ENCODE measurements around the gene MORN3. TPM values are rescaled to one million over a fixed set of nuclear protein-coding genes. Genes with fewer than 3 reads are reported as not detected.
A peak's percentile ranks its signal among the peaks of the same experiment; 100 is the strongest.
"Not testable (repeated sequence)": the region's sequence is repeated elsewhere in the genome, so short reads cannot be mapped to it uniquely, and the experiment has no call there.

Gene MORN3
- 0.76 and 1.2 TPM in 2 replicates for total RNA-seq (2022)
- percentile 29 among the genes with signal in this experiment for Bru-seq, nascent RNA
- BruChase-seq, experiment 1, labeled RNA remaining after a 6-hour chase, result percentile 27 among the genes with signal in this experiment
- percentile 26 among the genes with signal in this experiment for BruChase-seq, experiment 2, labeled RNA remaining after a 2-hour chase
- long read RNA-seq, partial matches to known transcripts, result 0 of 1 reads
- long read RNA-seq, other reads (novel, unspliced or antisense), result 1 of 1 reads

GRCh38 chr12:121669521-121669900 lies at the start of gene MORN3:
TSS of gene MORN3 (minus strand) at chr12:121669654. CDS start at chr12:121669483, 171 bp downstream.
- Mint-ChIP-seq H3K4me1 (ENCODE audit: low read depth, unreplicated experiment) (peaks cover 25% of the 10 kb centered on the region), H3K27me3 (ENCODE audit: unreplicated experiment) (no peaks in the 10 kb centered on the region), H3K27ac (ENCODE audit: unreplicated experiment) (no peak within 1 kb of the TSS), H3K4me3 (ENCODE audit: low read depth, unreplicated experiment) (no peak within 1 kb of the TSS), H3K9me3 (ENCODE audit: low read depth, unreplicated experiment) (no peaks in the 10 kb centered on the region), H3K36me3 (ENCODE audit: insufficient read depth, unreplicated experiment) (peaks cover 24% of the 10 kb centered on the region)
- CTCF ChIA-PET, result interaction anchor here (1.3 to 3.6 kb wide), 3 partner anchors 17 to 117 kb away, joined by 6 to 139 read pairs (median 17); partner anchors contain the start of gene ORAI1
- TF ChIP-seq, protein P1, sequence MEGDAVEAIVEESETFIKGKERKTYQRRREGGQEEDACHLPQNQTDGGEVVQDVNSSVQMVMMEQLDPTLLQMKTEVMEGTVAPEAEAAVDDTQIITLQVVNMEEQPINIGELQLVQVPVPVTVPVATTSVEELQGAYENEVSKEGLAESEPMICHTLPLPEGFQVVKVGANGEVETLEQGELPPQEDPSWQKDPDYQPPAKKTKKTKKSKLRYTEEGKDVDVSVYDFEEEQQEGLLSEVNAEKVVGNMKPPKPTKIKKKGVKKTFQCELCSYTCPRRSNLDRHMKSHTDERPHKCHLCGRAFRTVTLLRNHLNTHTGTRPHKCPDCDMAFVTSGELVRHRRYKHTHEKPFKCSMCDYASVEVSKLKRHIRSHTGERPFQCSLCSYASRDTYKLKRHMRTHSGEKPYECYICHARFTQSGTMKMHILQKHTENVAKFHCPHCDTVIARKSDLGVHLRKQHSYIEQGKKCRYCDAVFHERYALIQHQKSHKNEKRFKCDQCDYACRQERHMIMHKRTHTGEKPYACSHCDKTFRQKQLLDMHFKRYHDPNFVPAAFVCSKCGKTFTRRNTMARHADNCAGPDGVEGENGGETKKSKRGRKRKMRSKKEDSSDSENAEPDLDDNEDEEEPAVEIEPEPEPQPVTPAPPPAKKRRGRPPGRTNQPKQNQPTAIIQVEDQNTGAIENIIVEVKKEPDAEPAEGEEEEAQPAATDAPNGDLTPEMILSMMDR (IDR thresholded peaks at IDR 0.05; ENCODE audit: unreplicated experiment), result no peak
- intact Hi-C loops (cut with micrococcal nuclease; ENCODE audit: unreplicated experiment), result no loop called here
- BruUV-seq (replicated peaks), result no TSS peak
- DNase-seq, result no peak

- Mint-ChIP-seq H3K9me3 (ENCODE audit: low read depth, unreplicated experiment) (no peaks in the 10 kb centered on the region), H3K27ac (ENCODE audit: unreplicated experiment) (no peak overlapping the region), H3K4me1 (ENCODE audit: low read depth, unreplicated experiment) (peaks cover 12% of the 10 kb centered on the region), H3K36me3 (ENCODE audit: insufficient read depth, unreplicated experiment) (peaks cover 1% of the 10 kb centered on the region), H3K27me3 (ENCODE audit: unreplicated experiment) (no peaks in the 10 kb centered on the region), H3K4me3 (ENCODE audit: low read depth, unreplicated experiment) (no peak overlapping the region)
- TF ChIP-seq, protein P1 (IDR thresholded peaks at IDR 0.05; ENCODE audit: unreplicated experiment), result no peak
- BruUV-seq (replicated peaks), result no TSS peak
- intact Hi-C loops (cut with micrococcal nuclease; ENCODE audit: unreplicated experiment), result no loop called here
- DNase-seq, result no peak
- CTCF ChIA-PET, result no interaction called here
These were observed 49.3 kb upstream of the MORN3 start for GRCh38 chr12:121718653-121719239.

GRCh38 chr12:121717041-121717699 lies 47.7 kb upstream of the MORN3 start:
- intact Hi-C loops (cut with micrococcal nuclease; ENCODE audit: unreplicated experiment), result no loop called here
- Mint-ChIP-seq H3K36me3 (ENCODE audit: insufficient read depth, unreplicated experiment) (peaks cover 17% of the 10 kb centered on the region), H3K4me1 (ENCODE audit: low read depth, unreplicated experiment) (peaks cover 17% of the 10 kb centered on the region), H3K4me3 (ENCODE audit: low read depth, unreplicated experiment) (no peak overlapping the region), H3K9me3 (ENCODE audit: low read depth, unreplicated experiment) (no peaks in the 10 kb centered on the region), H3K27ac (ENCODE audit: unreplicated experiment) (no peak overlapping the region), H3K27me3 (ENCODE audit: unreplicated experiment) (no peaks in the 10 kb centered on the region)
- TF ChIP-seq, protein P1 (IDR thresholded peaks at IDR 0.05; ENCODE audit: unreplicated experiment), result no peak
- no TSS peak for BruUV-seq (replicated peaks)
- peak; percentile 15 for DNase-seq
- CTCF ChIA-PET, result interaction anchor here (0.5 to 0.9 kb wide), 2 partner anchors 11 to 49 kb away, joined by 3 to 6 read pairs; no protein-coding TSS in a partner anchor

- peaks cover 24% of the 10 kb centered on the region for H3K36me3 Mint-ChIP-seq (ENCODE audit: insufficient read depth, unreplicated experiment)
- no peak overlapping the region for H3K4me3 Mint-ChIP-seq (ENCODE audit: low read depth, unreplicated experiment)
These were observed 46.5 kb upstream of the MORN3 start for GRCh38 chr12:121715862-121716435.

DNA sequence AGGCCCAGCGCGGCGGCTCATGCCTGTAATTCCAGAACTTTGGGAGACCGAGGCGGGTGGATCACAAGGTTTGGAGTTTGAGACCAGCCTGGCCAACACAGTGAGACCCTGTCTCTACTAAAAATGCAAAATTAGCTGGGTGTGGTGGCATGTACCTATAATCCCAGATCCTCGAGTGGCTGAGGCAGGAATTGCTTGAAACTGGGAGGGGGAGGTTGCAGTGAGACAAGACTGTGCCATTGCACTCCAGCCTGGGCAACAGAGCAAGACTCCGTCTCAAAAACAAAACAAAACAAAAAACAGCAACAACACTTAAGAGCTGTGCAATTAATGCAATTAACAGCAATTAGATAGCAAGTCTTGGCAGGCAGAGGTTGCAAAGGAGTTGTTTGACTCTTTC lies 45.6 kb upstream of the MORN3 start:
- H3K9me3 Mint-ChIP-seq (ENCODE audit: low read depth, unreplicated experiment); H3K27ac Mint-ChIP-seq (ENCODE audit: unreplicated experiment); DNase-seq; H3K4me3 Mint-ChIP-seq (ENCODE audit: low read depth, unreplicated experiment); H3K27me3 Mint-ChIP-seq (ENCODE audit: unreplicated experiment); intact Hi-C loops (cut with micrococcal nuclease; ENCODE audit: unreplicated experiment): not testable (repeated sequence)
- peaks cover 25% of the 10 kb centered on the region for H3K36me3 Mint-ChIP-seq (ENCODE audit: insufficient read depth, unreplicated experiment)
- CTCF ChIA-PET, result interaction anchor here (0.6 kb wide), 1 partner anchor 63 kb away, joined by 9 read pairs; no protein-coding TSS in a partner anchor
- BruUV-seq (replicated peaks), result TSS peak; percentile 14
- H3K4me1 Mint-ChIP-seq (ENCODE audit: low read depth, unreplicated experiment), result peaks cover 17% of the 10 kb centered on the region

More at GRCh38 chr12:121715862-121716435, 46.5 kb upstream of the MORN3 start:
- Mint-ChIP-seq H3K27ac (ENCODE audit: unreplicated experiment) (no peak overlapping the region), H3K4me1 (ENCODE audit: low read depth, unreplicated experiment) (peaks cover 17% of the 10 kb centered on the region), H3K27me3 (ENCODE audit: unreplicated experiment) (no peaks in the 10 kb centered on the region), H3K9me3 (ENCODE audit: low read depth, unreplicated experiment) (no peaks in the 10 kb centered on the region)
- TF ChIP-seq, protein P1 (IDR thresholded peaks at IDR 0.05; ENCODE audit: unreplicated experiment), result no peak
- no TSS peak for BruUV-seq (replicated peaks)
- no peak for DNase-seq
- intact Hi-C loops (cut with micrococcal nuclease; ENCODE audit: unreplicated experiment), result no loop called here
- CTCF ChIA-PET, result interaction anchor here (0.7 kb wide), 1 partner anchor 182 kb away, joined by 5 read pairs; no protein-coding TSS in a partner anchor

Data from Calu3 (cell line).